Ishikawa (cell line): ENCODE results near the gene HTR3B.

ENCODE experiments used
- CEBPB ChIP-seq: IDR thresholded peaks from 2 replicates; pipeline ENCODE4 v1.6.1; 2012
- CREB1 ChIP-seq: IDR thresholded peaks from 2 replicates; pipeline ENCODE4 v1.6.1; 2012; ENCODE audit warnings: low read depth
- EGR1 ChIP-seq: IDR thresholded peaks from 2 replicates; pipeline ENCODE4 v1.6.1; 2012
- EP300 ChIP-seq: IDR thresholded peaks from 2 replicates; pipeline ENCODE4 v1.6.1; 2012; ENCODE audit warnings: borderline replicate concordance
- FOXM1 ChIP-seq: IDR thresholded peaks from 2 replicates; pipeline ENCODE4 v1.6.1; 2012; ENCODE audit warnings: low read depth, borderline replicate concordance
- NFIC ChIP-seq: IDR thresholded peaks from 2 replicates; pipeline ENCODE4 v1.6.1; 2012
- RAD21 ChIP-seq: IDR thresholded peaks from 2 replicates; pipeline ENCODE4 v1.6.1; 2012; ENCODE audit warnings: low read depth
- TAF1 ChIP-seq: IDR thresholded peaks from 2 replicates; pipeline ENCODE4 v1.6.1; 2012; ENCODE audit warnings: low read depth, mild to moderate bottlenecking
- TCF12 ChIP-seq: IDR thresholded peaks from 2 replicates; pipeline ENCODE4 v1.6.1; 2012; ENCODE audit warnings: low read depth
- TEAD4 ChIP-seq: IDR thresholded peaks from 2 replicates; pipeline ENCODE4 v1.6.1; 2012
- USF1 ChIP-seq: IDR thresholded peaks from 2 replicates; pipeline ENCODE4 v1.6.1; 2012
- YY1 ChIP-seq: IDR thresholded peaks from 2 replicates; pipeline ENCODE4 v1.6.1; 2012; ENCODE audit warnings: low read depth
- ZBTB7A ChIP-seq: IDR thresholded peaks from 2 replicates; pipeline ENCODE4 v1.6.1; 2012; ENCODE audit warnings: low read depth
- TF ChIP-seq, protein P1 (sequence below): IDR thresholded peaks from 2 replicates; pipeline ENCODE4 v1.6.1; 2012; ENCODE audit warnings: low read depth, mild to moderate bottlenecking
- TF ChIP-seq, protein P2 (sequence below): IDR thresholded peaks from 2 replicates; pipeline ENCODE4 v1.6.1; 2012

Gene HTR3B

DNA sequence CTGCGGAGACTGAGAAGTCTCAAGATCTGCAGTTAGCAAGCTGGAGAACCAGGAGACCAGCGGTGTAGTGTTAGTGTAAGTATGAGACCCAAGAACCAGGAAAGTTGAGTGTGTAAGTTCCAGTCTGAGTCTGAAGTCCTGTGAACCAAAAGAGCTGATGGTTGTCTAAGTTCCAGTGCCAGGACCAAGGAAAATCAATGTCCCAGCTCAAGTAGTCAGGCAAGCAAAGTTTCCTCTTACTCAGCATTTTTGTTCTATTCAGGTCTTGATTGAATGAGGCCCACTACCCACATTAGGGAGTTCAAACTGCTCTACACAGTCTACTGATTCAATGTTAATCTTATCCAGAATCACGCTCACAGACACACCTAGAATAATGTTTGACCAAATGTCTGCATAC, 40.2 kb upstream of the HTR3B start:
- TF ChIP-seq NFIC (no peak), EGR1 (no peak), TAF1 (no peak), FOXM1 (no peak), TCF12 (no peak), EP300 (no peak), YY1 (no peak), TEAD4 (no peak), RAD21 (no peak)
- TF ChIP-seq, protein P1, sequence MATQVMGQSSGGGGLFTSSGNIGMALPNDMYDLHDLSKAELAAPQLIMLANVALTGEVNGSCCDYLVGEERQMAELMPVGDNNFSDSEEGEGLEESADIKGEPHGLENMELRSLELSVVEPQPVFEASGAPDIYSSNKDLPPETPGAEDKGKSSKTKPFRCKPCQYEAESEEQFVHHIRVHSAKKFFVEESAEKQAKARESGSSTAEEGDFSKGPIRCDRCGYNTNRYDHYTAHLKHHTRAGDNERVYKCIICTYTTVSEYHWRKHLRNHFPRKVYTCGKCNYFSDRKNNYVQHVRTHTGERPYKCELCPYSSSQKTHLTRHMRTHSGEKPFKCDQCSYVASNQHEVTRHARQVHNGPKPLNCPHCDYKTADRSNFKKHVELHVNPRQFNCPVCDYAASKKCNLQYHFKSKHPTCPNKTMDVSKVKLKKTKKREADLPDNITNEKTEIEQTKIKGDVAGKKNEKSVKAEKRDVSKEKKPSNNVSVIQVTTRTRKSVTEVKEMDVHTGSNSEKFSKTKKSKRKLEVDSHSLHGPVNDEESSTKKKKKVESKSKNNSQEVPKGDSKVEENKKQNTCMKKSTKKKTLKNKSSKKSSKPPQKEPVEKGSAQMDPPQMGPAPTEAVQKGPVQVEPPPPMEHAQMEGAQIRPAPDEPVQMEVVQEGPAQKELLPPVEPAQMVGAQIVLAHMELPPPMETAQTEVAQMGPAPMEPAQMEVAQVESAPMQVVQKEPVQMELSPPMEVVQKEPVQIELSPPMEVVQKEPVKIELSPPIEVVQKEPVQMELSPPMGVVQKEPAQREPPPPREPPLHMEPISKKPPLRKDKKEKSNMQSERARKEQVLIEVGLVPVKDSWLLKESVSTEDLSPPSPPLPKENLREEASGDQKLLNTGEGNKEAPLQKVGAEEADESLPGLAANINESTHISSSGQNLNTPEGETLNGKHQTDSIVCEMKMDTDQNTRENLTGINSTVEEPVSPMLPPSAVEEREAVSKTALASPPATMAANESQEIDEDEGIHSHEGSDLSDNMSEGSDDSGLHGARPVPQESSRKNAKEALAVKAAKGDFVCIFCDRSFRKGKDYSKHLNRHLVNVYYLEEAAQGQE: no peak
- TF ChIP-seq, protein P2, sequence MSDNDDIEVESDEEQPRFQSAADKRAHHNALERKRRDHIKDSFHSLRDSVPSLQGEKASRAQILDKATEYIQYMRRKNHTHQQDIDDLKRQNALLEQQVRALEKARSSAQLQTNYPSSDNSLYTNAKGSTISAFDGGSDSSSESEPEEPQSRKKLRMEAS: no peak

DNA sequence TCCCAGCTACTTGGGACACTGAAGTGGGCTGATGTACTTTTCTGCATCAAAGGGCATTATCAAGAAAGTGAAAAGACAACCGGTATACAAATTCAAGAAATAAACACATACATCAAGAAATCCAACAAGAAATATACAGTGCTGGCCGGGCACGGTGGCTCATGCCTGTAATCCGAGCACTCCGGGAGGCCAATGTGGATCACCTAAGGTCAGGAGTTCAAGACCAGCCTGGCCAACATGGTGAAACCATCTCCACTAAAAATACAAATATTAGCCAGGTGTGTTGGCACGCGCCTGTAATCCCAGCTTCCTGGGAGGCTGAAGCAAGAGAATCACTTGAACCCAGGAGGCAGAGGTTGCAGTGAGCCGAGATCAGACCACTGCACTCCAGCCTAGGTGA, 38.7 kb upstream of the HTR3B start:
- TF ChIP-seq EP300: no peak
- no peak for TF ChIP-seq CEBPB
- TF ChIP-seq TEAD4: no peak

DNA sequence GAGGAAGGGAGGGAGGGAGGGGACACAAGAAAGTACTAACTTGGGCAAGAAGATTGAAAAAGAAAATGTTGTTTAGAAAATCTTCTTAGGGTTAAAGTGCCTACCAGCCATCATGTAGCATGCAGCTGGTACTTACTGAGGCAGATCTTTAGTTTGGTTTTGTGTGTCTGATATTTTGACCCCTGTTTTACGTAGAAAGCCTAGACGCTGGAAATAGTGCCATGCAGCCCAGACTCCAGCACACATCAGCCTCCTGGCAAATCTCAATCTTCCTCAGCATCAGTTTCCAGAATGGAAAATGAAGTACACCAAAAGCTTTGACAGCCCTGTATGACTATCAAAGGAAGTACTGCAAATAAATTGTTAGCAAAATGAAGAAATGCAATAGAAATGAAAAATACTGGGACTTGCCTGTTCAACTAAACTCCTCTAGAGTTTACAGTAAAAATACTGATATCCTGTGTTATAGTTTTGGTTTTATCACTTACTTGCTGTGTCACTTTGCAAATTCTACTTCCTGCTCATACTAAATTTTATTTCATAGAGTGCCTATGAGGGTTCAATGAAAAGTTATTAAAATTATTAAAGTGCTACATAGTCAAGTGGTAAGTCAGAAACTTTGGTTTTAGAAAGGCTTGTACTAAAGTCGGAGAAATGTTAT, 36.6 kb upstream of the HTR3B start:
- TF ChIP-seq, protein P2: no peak
- TF ChIP-seq FOXM1: no peak
- no peak for TF ChIP-seq CEBPB
- no peak for TF ChIP-seq CREB1
- TF ChIP-seq, protein P1: no peak
- TF ChIP-seq RAD21: no peak
- no peak for TF ChIP-seq TAF1
- no peak for TF ChIP-seq EP300
- no peak for TF ChIP-seq USF1
- TF ChIP-seq TCF12: no peak
- TF ChIP-seq YY1: no peak
- TF ChIP-seq NFIC: no peak
- TF ChIP-seq TEAD4: no peak
- no peak for TF ChIP-seq EGR1
- no peak for TF ChIP-seq ZBTB7A

GRCh38 chr11:113871336-113871735, 33.3 kb upstream of the HTR3B start:
- TF ChIP-seq NFIC (no peak), TAF1 (no peak), EP300 (no peak), YY1 (no peak), ZBTB7A (no peak), TCF12 (no peak), RAD21 (no peak), CEBPB (no peak), TEAD4 (no peak)
- TF ChIP-seq, protein P2: no peak

- TF ChIP-seq USF1: no peak
- TF ChIP-seq TEAD4: no peak
- TF ChIP-seq ZBTB7A: no peak
- TF ChIP-seq YY1: no peak
- no peak for TF ChIP-seq EGR1
- TF ChIP-seq CEBPB: no peak
- no peak for TF ChIP-seq NFIC
- TF ChIP-seq FOXM1: no peak
- TF ChIP-seq RAD21: no peak
These were observed 31.4 kb upstream of the HTR3B start for GRCh38 chr11:113873236-113873626.

DNA sequence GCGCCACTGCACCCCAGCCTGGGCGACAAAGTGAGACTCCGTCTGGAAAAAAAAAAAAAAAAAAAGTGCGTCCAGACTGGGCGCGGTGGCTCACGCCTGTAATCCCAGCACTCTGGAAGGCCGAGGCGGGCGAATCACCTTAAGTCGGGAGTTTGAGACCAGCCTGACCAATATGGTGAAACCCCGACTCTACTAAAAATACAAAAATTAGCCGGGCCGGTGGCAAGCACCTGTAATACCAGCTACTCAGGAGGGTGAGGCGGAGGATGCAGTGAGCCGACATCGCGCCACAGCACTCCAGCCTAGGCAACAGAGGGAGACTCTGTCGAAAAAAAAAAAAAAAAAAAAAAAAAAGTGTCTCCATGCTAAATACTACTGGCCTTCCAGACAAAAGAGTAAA, 30.5 kb upstream of the HTR3B start:
- TF ChIP-seq CREB1: no peak
- TF ChIP-seq TAF1: no peak
- no peak for TF ChIP-seq NFIC
- TF ChIP-seq, protein P2: no peak
